Measurements from ENCODE around the gene DEAF1. TPM values are rescaled to one million over a fixed set of nuclear protein-coding genes. Genes with fewer than 3 reads are reported as not detected.

Gene DEAF1
- total RNA-seq, 1 experiment from 2014 or later: 46.8 TPM

GRCh38 chr11:641806-642370 is 53.1 kb downstream of the DEAF1 start:
- no peak overlapping the region for H3K27ac Mint-ChIP-seq (ENCODE audit: low read depth, unreplicated experiment)
- TF ChIP-seq CTCF (IDR thresholded peaks at IDR 0.05; ENCODE audit: unreplicated experiment): no peak
- BruUV-seq (replicated peaks): no TSS peak
- CTCF ChIA-PET: no interaction called here
- H3K9me3 Mint-ChIP-seq (ENCODE audit: unreplicated experiment): no peaks in the 10 kb centered on the region
- peaks cover 56% of the 10 kb centered on the region for H3K36me3 Mint-ChIP-seq (ENCODE audit: insufficient read depth, unreplicated experiment)
- no peak overlapping the region for H3K4me3 Mint-ChIP-seq (ENCODE audit: unreplicated experiment)
- DNase-seq (ENCODE audit: unreplicated experiment): no peak
- POLR2A ChIA-PET: interaction anchor here (0.9 to 3.0 kb wide), 3 partner anchors 9 to 16 kb away, joined by 3 to 10 read pairs (median 5); no protein-coding TSS in a partner anchor
- no peaks in the 10 kb centered on the region for H3K4me1 Mint-ChIP-seq (ENCODE audit: insufficient read depth, unreplicated experiment)
- intact Hi-C loops (cut with micrococcal nuclease): no loop called here
- no peaks in the 10 kb centered on the region for H3K27me3 Mint-ChIP-seq (ENCODE audit: insufficient read depth, unreplicated experiment)

- Mint-ChIP-seq H3K27ac (ENCODE audit: low read depth, unreplicated experiment) (no peak overlapping the region), H3K27me3 (ENCODE audit: insufficient read depth, unreplicated experiment) (no peaks in the 10 kb centered on the region), H3K36me3 (ENCODE audit: insufficient read depth, unreplicated experiment) (peaks cover 40% of the 10 kb centered on the region), H3K4me1 (ENCODE audit: insufficient read depth, unreplicated experiment) (no peaks in the 10 kb centered on the region), H3K9me3 (ENCODE audit: unreplicated experiment) (no peaks in the 10 kb centered on the region), H3K4me3 (ENCODE audit: unreplicated experiment) (no peak overlapping the region)
- intact Hi-C loops (cut with micrococcal nuclease): no loop called here
- no TSS peak for BruUV-seq (replicated peaks)
- no peak for DNase-seq (ENCODE audit: unreplicated experiment)
- ChIA-PET CTCF (no interaction called here), POLR2A (interaction anchor here (3.0 kb wide), 1 partner anchor 10 kb away, joined by 10 read pairs; no protein-coding TSS in a partner anchor)
- TF ChIP-seq CTCF (IDR thresholded peaks at IDR 0.05; ENCODE audit: unreplicated experiment): no peak
These were observed 54.9 kb downstream of the DEAF1 start for GRCh38 chr11:640021-640706.

GRCh38 chr11:639332-639955 is 55.6 kb downstream of the DEAF1 start:
- Mint-ChIP-seq H3K27ac (ENCODE audit: low read depth, unreplicated experiment) (no peak overlapping the region), H3K4me1 (ENCODE audit: insufficient read depth, unreplicated experiment) (no peaks in the 10 kb centered on the region), H3K9me3 (ENCODE audit: unreplicated experiment) (no peaks in the 10 kb centered on the region), H3K4me3 (ENCODE audit: unreplicated experiment) (no peak overlapping the region), H3K36me3 (ENCODE audit: insufficient read depth, unreplicated experiment) (peaks cover 40% of the 10 kb centered on the region), H3K27me3 (ENCODE audit: insufficient read depth, unreplicated experiment) (no peaks in the 10 kb centered on the region)
- DNase-seq (ENCODE audit: unreplicated experiment): no peak
- POLR2A ChIA-PET: interaction anchor here (1.3 kb wide), 1 partner anchor 48 kb away, joined by 3 read pairs; no protein-coding TSS in a partner anchor
- no TSS peak for BruUV-seq (replicated peaks)
- CTCF ChIA-PET: no interaction called here
- no peak for TF ChIP-seq CTCF (IDR thresholded peaks at IDR 0.05; ENCODE audit: unreplicated experiment)
- intact Hi-C loops (cut with micrococcal nuclease): no loop called here

- H3K36me3 Mint-ChIP-seq (ENCODE audit: insufficient read depth, unreplicated experiment): peaks cover 40% of the 10 kb centered on the region
- H3K27me3 Mint-ChIP-seq (ENCODE audit: insufficient read depth, unreplicated experiment): no peaks in the 10 kb centered on the region
- TF ChIP-seq CTCF (IDR thresholded peaks at IDR 0.05; ENCODE audit: unreplicated experiment): no peak
- no peak overlapping the region for H3K27ac Mint-ChIP-seq (ENCODE audit: low read depth, unreplicated experiment)
- CTCF ChIA-PET: no interaction called here
- POLR2A ChIA-PET: interaction anchor here (1.2 to 1.3 kb wide), 2 partner anchors 16 to 49 kb away, joined by 3 read pairs; no protein-coding TSS in a partner anchor
- DNase-seq (ENCODE audit: unreplicated experiment): no peak
- no peaks in the 10 kb centered on the region for H3K9me3 Mint-ChIP-seq (ENCODE audit: unreplicated experiment)
- H3K4me3 Mint-ChIP-seq (ENCODE audit: unreplicated experiment): no peak overlapping the region
- H3K4me1 Mint-ChIP-seq (ENCODE audit: insufficient read depth, unreplicated experiment): no peaks in the 10 kb centered on the region
- intact Hi-C loops (cut with micrococcal nuclease): no loop called here
- BruUV-seq (replicated peaks): no TSS peak
These were observed 56.2 kb downstream of the DEAF1 start for GRCh38 chr11:638631-639331.
